RPMI7951 (cell line): ENCODE data around the gene PLK5. TPM values are rescaled to one million over a fixed set of nuclear protein-coding genes. Genes with fewer than 3 reads are reported as not detected.
"Not testable (repeated sequence)": the region's sequence is repeated elsewhere in the genome, so short reads cannot be mapped to it uniquely, and the experiment has no call there.

Experiments used
- DNase-seq: peaks from one replicate; pipeline ENCODE4 v3.0.0-alpha.2; 2012; ENCODE audit warnings: low read depth
- total RNA-seq: library from RNA; depleted of rRNA; stranded (reverse); fragments of >200 nt; shearing (Covaris generic); gene quantifications from 2 replicates; pipeline ENCODE4 v1.2.3, GENCODE V29; 2014

PLK5 gene
- total RNA-seq, 1 experiment from 2014 or later, result not detected

- DNase-seq, result peak; percentile 93
Observed at GRCh38 chr19:1507763-1508506, 15.9 kb upstream of the PLK5 start.

DNA sequence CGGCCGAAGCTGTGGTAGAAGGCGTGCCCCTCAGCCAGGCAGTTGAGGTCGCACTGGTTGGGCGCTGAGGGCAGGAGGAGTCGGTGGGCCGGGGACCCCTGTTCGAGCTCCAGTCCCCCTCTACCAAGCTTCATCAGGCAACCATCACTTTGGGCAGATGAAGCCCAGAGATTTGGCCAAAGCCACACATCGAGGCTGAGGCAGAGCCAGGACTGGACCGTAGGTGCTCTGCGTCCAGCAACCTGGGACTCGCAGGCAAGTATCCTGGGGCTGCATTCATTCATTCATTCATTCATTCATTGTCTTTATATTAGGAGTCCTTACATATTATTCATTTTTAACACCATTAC lies 15.4 kb upstream of the PLK5 start:
- no peak for DNase-seq

- no peak for DNase-seq
Observed at GRCh38 chr19:1509602-1510441, 14.1 kb upstream of the PLK5 start.

DNA sequence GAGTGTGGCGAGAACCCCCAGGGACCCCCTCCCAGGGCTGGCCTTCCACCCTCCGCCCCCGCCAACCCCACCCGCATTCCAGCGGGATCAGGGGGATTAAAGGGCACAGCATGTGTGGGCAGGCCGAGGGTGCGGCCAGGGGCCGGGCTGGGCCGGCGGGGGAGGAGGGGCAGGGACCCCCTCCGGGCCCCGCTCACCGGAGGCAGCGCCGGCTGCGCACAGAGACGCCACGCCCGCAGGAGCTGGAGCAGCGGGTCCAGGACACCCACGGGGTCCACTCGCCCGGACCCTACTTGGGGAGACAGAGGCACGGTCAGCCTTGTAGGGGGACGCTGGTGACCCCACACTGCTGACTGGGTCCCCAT lies 13.5 kb upstream of the PLK5 start:
- DNase-seq, result no peak

- DNase-seq, result no peak
Observed at GRCh38 chr19:1510807-1511206, 13.1 kb upstream of the PLK5 start.

GRCh38 chr19:1511318-1512317 lies 12.3 kb upstream of the PLK5 start:
- no peak for DNase-seq

DNA sequence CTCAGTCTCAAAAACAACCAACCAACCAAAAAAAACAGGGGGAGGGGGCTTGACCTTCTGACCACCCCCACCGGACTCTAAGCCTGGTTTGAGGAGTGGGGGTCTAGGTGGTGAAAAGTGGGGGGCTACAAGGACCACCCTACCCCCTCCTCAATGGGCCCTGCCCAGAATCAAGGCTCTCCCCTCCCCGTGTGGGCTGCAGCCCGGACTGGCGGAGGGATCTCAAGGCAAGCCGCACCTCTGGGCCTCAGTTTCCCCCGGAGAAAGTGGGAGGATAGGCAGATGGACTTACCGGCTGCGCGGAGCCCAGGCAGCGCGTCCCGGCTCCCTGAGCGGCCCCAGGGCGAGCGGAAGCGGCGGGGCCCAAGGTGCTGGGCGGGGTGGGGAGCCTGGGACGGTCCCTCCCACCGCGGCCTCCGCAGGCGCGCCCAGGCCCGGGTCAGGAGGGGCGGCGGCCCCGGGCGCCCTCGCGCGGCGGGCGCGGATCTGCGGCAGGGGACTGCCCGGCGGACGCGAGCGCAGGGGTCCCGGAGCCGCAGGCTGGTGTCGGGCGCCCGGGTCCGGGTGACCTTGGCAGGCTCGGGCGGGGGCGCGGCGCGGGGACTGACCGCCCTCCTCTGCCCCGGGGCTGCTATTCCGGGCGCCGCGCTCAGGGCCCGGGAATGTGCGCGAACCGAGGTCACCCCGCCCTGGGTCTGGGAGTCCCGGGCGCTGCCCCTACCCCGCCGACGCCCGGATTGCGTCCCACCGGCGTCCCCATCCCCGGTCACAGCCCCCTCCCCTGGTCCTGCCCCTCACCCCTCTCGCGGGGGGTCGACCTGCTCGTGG lies 11.0 kb upstream of the PLK5 start, which contains the start of gene ADAMTSL5:
TSS of gene ADAMTSL5 (minus strand) at position 349 of the 828 bp plus-strand sequence. CDS start 2,076 bp downstream, outside the sequence.
- peak; percentile 74 for DNase-seq

- DNase-seq, result peak; percentile 34
Observed at GRCh38 chr19:1513499-1514294, 10.2 kb upstream of the PLK5 start.

DNA sequence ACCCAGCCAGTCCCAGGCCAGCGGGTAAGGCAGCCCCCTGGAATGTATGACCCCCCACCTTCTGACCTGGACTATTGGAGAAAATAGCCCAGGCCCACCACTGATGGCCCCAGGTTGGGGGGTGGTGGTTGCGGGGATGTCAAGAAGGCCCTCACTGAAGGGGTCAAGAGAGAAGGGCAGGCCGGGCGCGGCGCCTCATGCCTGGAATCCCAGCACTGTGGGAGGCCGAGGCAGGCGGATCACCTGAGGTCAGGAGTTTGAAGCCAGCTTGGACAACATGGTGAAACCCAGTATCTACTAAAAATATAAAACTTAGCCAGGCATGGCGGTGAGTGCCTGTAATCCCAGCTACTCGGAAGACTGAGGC lies 9.6 kb upstream of the PLK5 start:
- DNase-seq, result no peak

- no peak for DNase-seq
Observed at GRCh38 chr19:1514986-1515721, 8.7 kb upstream of the PLK5 start.

GRCh38 chr19:1516395-1516753 lies 7.5 kb upstream of the PLK5 start:
- no peak for DNase-seq

DNA sequence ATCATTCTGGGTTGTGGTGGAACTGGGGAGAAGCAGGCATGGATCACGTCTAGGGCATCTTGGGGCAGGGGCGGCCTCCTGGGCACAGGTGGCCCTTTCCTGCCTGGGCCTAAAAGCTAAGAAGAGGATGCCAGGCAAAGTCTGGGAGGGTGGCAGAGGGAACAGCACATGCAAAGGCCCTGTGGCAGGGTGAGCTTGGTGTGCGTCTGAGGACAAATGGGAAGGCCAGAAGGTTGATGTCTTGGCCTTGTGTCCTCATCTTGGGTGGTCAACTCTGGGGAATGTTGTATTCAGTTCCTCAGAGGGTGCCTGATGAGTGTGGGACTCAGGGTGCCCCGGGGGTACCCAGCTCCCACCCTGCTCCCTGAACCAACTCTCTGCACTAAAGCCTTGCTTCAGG lies 5.4 kb upstream of the PLK5 start:
- DNase-seq, result no peak

GRCh38 chr19:1519802-1520201 lies 4.1 kb upstream of the PLK5 start:
- DNase-seq, result not testable (repeated sequence)

GRCh38 chr19:1520203-1520780 lies 3.6 kb upstream of the PLK5 start:
- DNase-seq, result no peak

- DNase-seq, result peak; percentile 11
Observed at GRCh38 chr19:1521636-1522035, 2.2 kb upstream of the PLK5 start.

- no peak for DNase-seq
Observed at GRCh38 chr19:1522061-1522460, 1.8 kb upstream of the PLK5 start.

DNA sequence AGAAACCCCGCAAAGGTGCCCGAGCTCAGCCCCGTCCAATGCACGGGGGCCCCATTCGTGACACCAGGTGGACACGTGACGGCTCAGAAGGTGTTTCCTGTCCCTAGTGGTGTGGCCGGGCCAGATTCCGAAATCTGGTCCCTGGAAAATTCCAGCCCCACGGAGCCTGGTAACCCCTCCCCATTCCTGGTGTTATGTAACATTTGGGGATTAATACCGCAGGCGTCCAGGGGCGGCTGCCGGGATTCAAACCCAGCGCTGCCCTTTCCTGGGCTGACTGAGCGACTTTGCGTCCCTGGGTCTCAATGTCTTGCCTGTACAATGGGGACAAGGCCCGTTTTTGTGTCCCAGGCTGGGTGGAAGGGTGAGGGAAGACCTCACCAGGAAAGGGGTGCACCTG lies 1.0 kb upstream of the PLK5 start:
- DNase-seq, result no peak

- DNase-seq, result no peak
Observed at GRCh38 chr19:1524287-1524971, 552 bp downstream of the PLK5 start.

GRCh38 chr19:1524972-1525325 lies 1.1 kb downstream of the PLK5 start:
- no peak for DNase-seq
